GM12875 (cell line): Measurements from ENCODE around the gene FMNL2.

ENCODE experiments used
- H3K4me3 ChIP-seq: one replicate; pipeline ENCODE4 v1.5.1; 2011; ENCODE audit warnings: low read depth, low read length, control low read depth
- CTCF ChIP-seq: IDR thresholded peaks from 2 replicates; pipeline ENCODE4 v1.5.1; 2011; ENCODE audit warnings: low read depth, mild to moderate bottlenecking, control low read depth, inconsistent platforms, low read length, moderate library complexity, borderline replicate concordance; ENCODE audit not compliant: insufficient read depth

Gene FMNL2

GRCh38 chr2:152543717-152544116 is 208.7 kb downstream of the FMNL2 start:
- TF ChIP-seq CTCF = no peak

GRCh38 chr2:152544638-152545037 is 209.7 kb downstream of the FMNL2 start:
- no peak for TF ChIP-seq CTCF
- no peak overlapping the region for H3K4me3 ChIP-seq

More at GRCh38 chr2:152543717-152544116, 208.7 kb downstream of the FMNL2 start:
- no peak overlapping the region for H3K4me3 ChIP-seq

GRCh38 chr2:152546230-152546837 is 211.4 kb downstream of the FMNL2 start:
- TF ChIP-seq CTCF = no peak
- H3K4me3 ChIP-seq = no peak overlapping the region

GRCh38 chr2:152548111-152548875 is 213.3 kb downstream of the FMNL2 start:
- TF ChIP-seq CTCF = no peak
- no peak overlapping the region for H3K4me3 ChIP-seq

GRCh38 chr2:152548996-152549395 is 214.0 kb downstream of the FMNL2 start:
- TF ChIP-seq CTCF = no peak
- no peak overlapping the region for H3K4me3 ChIP-seq

- no peak overlapping the region for H3K4me3 ChIP-seq
- TF ChIP-seq CTCF = no peak
Observed at GRCh38 chr2:152549423-152549822, 214.4 kb downstream of the FMNL2 start.

GRCh38 chr2:152550386-152550785 is 215.4 kb downstream of the FMNL2 start:
- no peak for TF ChIP-seq CTCF

More at GRCh38 chr2:152550386-152550785, 215.4 kb downstream of the FMNL2 start:
- H3K4me3 ChIP-seq = no peak overlapping the region
